Transverse colon (tissue), 4 donors: ENCODE results near the gene KATNIP. TPM values are rescaled to one million over a fixed set of nuclear protein-coding genes. Genes with fewer than 3 reads are reported as not detected.

Experiments
- DNase-seq: peaks from one replicate; pipeline ENCODE4 v3.0.0-alpha.2; 2019
- H3K27ac ChIP-seq, 4 donors: fragments of 200-600 bp; sonication (generic); 2 replicates each; pipeline ENCODE4 v1.5.1; 2016 to 2018; ENCODE audit warnings: inconsistent platforms in 4 of 4
- H3K27me3 ChIP-seq: fragments of 200-600 bp; sonication (generic); 2 replicates; pipeline ENCODE4 v1.5.1; 2017; ENCODE audit warnings: inconsistent platforms
- H3K36me3 ChIP-seq, 4 donors: fragments of 200-600 bp; sonication (generic); 2 replicates each; pipeline ENCODE4 v1.5.1; 2017 to 2019; ENCODE audit warnings: inconsistent platforms in 4 of 4
- H3K4me1 ChIP-seq, 4 donors: fragments of 200-600 bp; sonication (generic); 2 replicates each; pipeline ENCODE4 v1.5.1; 2017 to 2020; ENCODE audit warnings: inconsistent platforms in 4 of 4
- H3K4me3 ChIP-seq, 4 donors: fragments of 200-600 bp; sonication (generic); 1 replicate in 1 of 4; 2 replicates in 3 of 4; pipeline versions ENCODE4 v1.5.1 to v1.6.1; 2017 to 2019; ENCODE audit warnings: inconsistent platforms in 4 of 4
- H3K9me3 ChIP-seq, 2 donors: fragments of 200-600 bp; sonication (generic); 2 replicates each; pipeline ENCODE4 v1.5.1; 2017 to 2019; ENCODE audit warnings: inconsistent platforms in 2 of 2
- CTCF ChIP-seq, 5 experiments: fragments of 200-600 bp in 3 of 5; fragments of 450-650 bp in 2 of 5; sonication (generic) in 3 of 5; IDR thresholded peaks; 1 replicate in 2 of 5; 2 replicates in 3 of 5; pipeline ENCODE4 v1.5.1; 2016 to 2017; ENCODE audit warnings: antibody characterized with exemption in 5 of 5, inconsistent platforms in 3 of 5, mild to moderate bottlenecking in 2 of 5, moderate library complexity in 1 of 5
- EP300 ChIP-seq: sonication (generic); formaldehyde crosslinking; IDR thresholded peaks from one replicate; pipeline ENCODE4 v1.6.1; 2017; ENCODE audit warnings: antibody characterized with exemption, low read depth
- POLR2A ChIP-seq: fragments of 450-650 bp; IDR thresholded peaks from one replicate; pipeline ENCODE4 v1.6.1; 2016; ENCODE audit warnings: antibody characterized with exemption, mild to moderate bottlenecking, moderate library complexity
- POLR2AphosphoS5 ChIP-seq, 3 donors: sonication (generic); formaldehyde crosslinking; IDR thresholded peaks; one replicate each; pipeline ENCODE4 v1.6.1; 2016; ENCODE audit warnings: antibody characterized with exemption in 3 of 3
- WGBS, 2 donors: methylation state at CpG; one replicate each; pipeline ENCODE4 v1.1.5; 2018; ENCODE audit warnings: low coverage in 1 of 2; 5-methylcytosine and 5-hydroxymethylcytosine counted together
- in situ Hi-C, 4 donors: fragments of 200-750 bp; cut with MboI; loops; one replicate each; pipeline versions ENCODE4 v1.15.0 to v1.15.1; 2017; ENCODE audit warnings: low sequenced_read_pairs in 3 of 4, low pct_ligation_motif_present in 1 of 4, low pct_unique_long_range_greater_than_20kb in 1 of 4
- intact Hi-C: fragments of 100-400 bp; cut with DNase I; formaldehyde crosslinking; loops from one replicate; pipeline ENCODE4 v1.15.1; 2023; ENCODE audit warnings: low total_unique reads
- total RNA-seq, 4 donors: library from RNA; depleted of rRNA; stranded (reverse); fragments of >200 nt; gene quantifications; one replicate each; pipeline ENCODE4 v1.1.0, GENCODE V29; 2016

Gene KATNIP
- total RNA-seq, 4 donors from 2014 or later = 29.9 to 276 (median 47.0) TPM

- in situ Hi-C loops = no loop called here
- WGBS, 2 donors = 45 to 59% methylated on average over 3 to 4 of the region's 4 CpGs
- no peaks in the 10 kb centered on the region for H3K36me3 ChIP-seq
- H3K9me3 ChIP-seq = no peaks in the 10 kb centered on the region
- H3K27ac ChIP-seq = no peak overlapping the region
- intact Hi-C loops = no loop called here
- TF ChIP-seq CTCF (IDR thresholded peaks at IDR 0.05) (no peak), POLR2AphosphoS5 (IDR thresholded peaks at IDR 0.05) (no peak), EP300 (no peak), POLR2A (no peak)
- no peak for DNase-seq
- H3K4me1 ChIP-seq = no peaks in the 10 kb centered on the region
- no peak overlapping the region for H3K4me3 ChIP-seq
- H3K27me3 ChIP-seq = no peaks in the 10 kb centered on the region
These were observed 45.5 kb downstream of the KATNIP start for GRCh38 chr16:27595475-27595874.

- intact Hi-C loops (no loop called here), in situ Hi-C loops (no loop called here)
- Histone ChIP-seq H3K9me3 (no peaks in the 10 kb centered on the region), H3K4me3 (no peak overlapping the region), H3K27me3 (no peaks in the 10 kb centered on the region), H3K4me1 (no peaks in the 10 kb centered on the region), H3K36me3 (no peaks in the 10 kb centered on the region), H3K27ac (no peak overlapping the region)
- WGBS, 2 donors = 75 to 89% methylated on average over 2 to 6 of the region's 6 CpGs
- DNase-seq = no peak
- TF ChIP-seq POLR2AphosphoS5 (IDR thresholded peaks at IDR 0.05) = no peak
- TF ChIP-seq POLR2A = no peak
- no peak for TF ChIP-seq CTCF (IDR thresholded peaks at IDR 0.05)
- TF ChIP-seq EP300 = no peak
These were observed 46.0 kb downstream of the KATNIP start for GRCh38 chr16:27595993-27596392.

- TF ChIP-seq CTCF (IDR thresholded peaks at IDR 0.05) = no peak
- no peak for TF ChIP-seq POLR2AphosphoS5 (IDR thresholded peaks at IDR 0.05)
- no peak for TF ChIP-seq EP300
- no peak for TF ChIP-seq POLR2A
- Histone ChIP-seq H3K36me3 (no peaks in the 10 kb centered on the region), H3K27ac (no peak overlapping the region), H3K27me3 (no peaks in the 10 kb centered on the region), H3K9me3 (no peaks in the 10 kb centered on the region), H3K4me1 (no peaks in the 10 kb centered on the region), H3K4me3 (no peak overlapping the region)
- intact Hi-C loops = no loop called here
- 93 to 96% methylated on average over 3 to 4 of the region's 4 CpGs for WGBS, 2 donors
- in situ Hi-C loops = no loop called here
- DNase-seq = no peak
These were observed 46.5 kb downstream of the KATNIP start for GRCh38 chr16:27596411-27596810.

- Histone ChIP-seq H3K27ac (no peak overlapping the region), H3K36me3 (no peaks in the 10 kb centered on the region), H3K4me1 (no peaks in the 10 kb centered on the region), H3K27me3 (no peaks in the 10 kb centered on the region), H3K4me3 (no peak overlapping the region), H3K9me3 (no peaks in the 10 kb centered on the region)
- intact Hi-C loops = no loop called here
- in situ Hi-C loops = no loop called here
- no peak for DNase-seq
- WGBS, 2 donors = 73 to 96% methylated on average over 2 to 3 of the region's 3 CpGs
- TF ChIP-seq CTCF (IDR thresholded peaks at IDR 0.05) (no peak), POLR2A (no peak), EP300 (no peak), POLR2AphosphoS5 (IDR thresholded peaks at IDR 0.05) (no peak)
These were observed 47.4 kb downstream of the KATNIP start for GRCh38 chr16:27597361-27597760.
